GM21529 (cell line): Measurements from ENCODE around the gene TIMM23.

Source experiments
- ATAC-seq: cut with Tn5 transposase; IDR thresholded peaks from one replicate; pipeline ENCODE4 v1.9.1; 2021; ENCODE audit not compliant: unreplicated experiment

Gene TIMM23

DNA sequence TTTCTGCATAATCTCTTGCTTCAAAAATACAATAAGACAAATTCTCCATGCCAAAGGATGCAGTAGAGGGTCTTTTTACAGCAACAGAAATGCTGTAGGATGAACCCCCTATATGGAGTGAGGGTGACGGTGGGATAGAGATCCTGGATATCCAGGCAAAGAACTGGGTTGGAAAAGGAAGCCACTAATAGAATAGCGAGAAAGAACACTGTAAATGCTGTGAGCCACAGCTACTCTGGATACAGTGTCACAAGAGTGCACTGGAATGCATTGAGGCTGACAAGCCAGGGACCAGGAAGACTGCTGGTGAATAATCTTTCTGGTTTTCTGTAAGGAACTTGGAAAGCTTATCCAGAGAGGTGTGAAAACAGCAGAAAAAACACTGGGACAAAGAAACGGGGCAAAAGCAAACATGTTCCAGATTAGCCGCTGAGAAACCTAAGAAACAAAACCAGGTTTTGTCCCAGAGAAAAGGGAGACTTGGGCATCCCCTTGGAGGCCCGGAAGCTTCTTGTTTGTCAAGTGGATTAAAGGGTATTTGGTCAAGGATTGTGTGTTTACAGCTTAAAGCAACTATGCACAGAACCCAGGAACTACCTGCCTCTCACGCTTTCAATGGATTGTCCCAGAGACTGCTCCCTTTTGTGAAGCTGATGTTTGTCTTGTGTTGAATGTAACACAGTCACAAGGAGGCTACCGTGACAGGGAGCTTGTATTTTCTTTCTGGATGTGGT lies 79.9 kb downstream of the TIMM23 start:
- ATAC-seq: no peak

DNA sequence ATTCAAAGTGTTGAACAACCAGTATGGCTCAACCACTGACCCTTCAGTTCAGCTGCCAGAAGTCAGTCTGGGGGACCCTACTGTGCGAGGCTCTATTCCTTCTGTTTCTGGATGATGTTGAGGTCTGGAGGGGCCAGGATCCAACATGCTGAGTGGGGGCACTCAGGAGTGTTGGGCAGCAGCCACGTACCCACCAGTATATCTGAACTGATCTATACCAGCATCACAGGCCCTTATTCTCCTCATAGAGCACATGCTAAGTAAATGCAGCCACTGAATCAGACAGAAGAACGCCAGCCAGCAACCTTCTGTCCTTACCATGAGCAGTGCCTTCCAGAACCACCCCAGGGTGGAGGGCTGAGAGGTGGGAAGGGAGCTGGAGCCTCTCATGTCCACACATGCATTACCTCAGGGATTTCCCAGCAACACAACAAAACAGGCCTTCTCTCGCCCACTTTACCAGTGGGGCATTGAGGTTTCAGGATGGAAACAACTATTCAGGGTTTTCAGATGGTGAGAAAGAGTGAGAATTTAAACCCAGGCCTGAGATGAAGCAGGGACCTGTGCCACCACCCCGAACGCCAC lies 80.6 kb downstream of the TIMM23 start:
- ATAC-seq: no peak
